Fibroblast of skin of abdomen (primary cell): ENCODE data around the gene ABCA4.

Source experiments
- DNase-seq: peaks from one replicate; pipeline ENCODE4 v3.0.0-alpha.2; 2013

ABCA4 gene

GRCh38 chr1:94079989-94080388, 41.0 kb downstream of the ABCA4 start:
- no peak for DNase-seq

- no peak for DNase-seq
Measured at GRCh38 chr1:94079080-94079940, 41.6 kb downstream of the ABCA4 start.

- peak; percentile 26 for DNase-seq
Measured at GRCh38 chr1:94072840-94073522, 48.0 kb downstream of the ABCA4 start.

- DNase-seq: no peak
Measured at GRCh38 chr1:94071976-94072375, 49.0 kb downstream of the ABCA4 start.

- no peak for DNase-seq
Measured at GRCh38 chr1:94071391-94071790, 49.6 kb downstream of the ABCA4 start.

GRCh38 chr1:94070865-94071264, 50.1 kb downstream of the ABCA4 start:
- DNase-seq: no peak

GRCh38 chr1:94069919-94070285, 51.0 kb downstream of the ABCA4 start:
- DNase-seq: no peak

GRCh38 chr1:94068999-94069918, 51.7 kb downstream of the ABCA4 start:
- DNase-seq: no peak

GRCh38 chr1:94068096-94068998, 52.6 kb downstream of the ABCA4 start:
- DNase-seq: no peak

- DNase-seq: no peak
Measured at GRCh38 chr1:94067196-94067595, 53.8 kb downstream of the ABCA4 start.

GRCh38 chr1:94063379-94063778, 57.6 kb downstream of the ABCA4 start:
- DNase-seq: peak; percentile 64

GRCh38 chr1:94061513-94062443, 59.2 kb downstream of the ABCA4 start:
- DNase-seq: peak; percentile 72

- DNase-seq: no peak
Measured at GRCh38 chr1:94060720-94061119, 60.2 kb downstream of the ABCA4 start.

- DNase-seq: no peak
Measured at GRCh38 chr1:94058766-94059165, 62.2 kb downstream of the ABCA4 start.

GRCh38 chr1:94056996-94057395, 64.0 kb downstream of the ABCA4 start:
- no peak for DNase-seq

GRCh38 chr1:94056171-94056570, 64.8 kb downstream of the ABCA4 start:
- DNase-seq: no peak

- DNase-seq: no peak
Measured at GRCh38 chr1:94055459-94056122, 65.4 kb downstream of the ABCA4 start.

- no peak for DNase-seq
Measured at GRCh38 chr1:94050675-94051074, 70.3 kb downstream of the ABCA4 start.

- DNase-seq: peak; percentile 41
Measured at GRCh38 chr1:94050254-94050653, 70.7 kb downstream of the ABCA4 start.

- DNase-seq: no peak
Measured at GRCh38 chr1:94049791-94050190, 71.2 kb downstream of the ABCA4 start.
